Measurements from ENCODE around the gene RAB8B.

DNA sequence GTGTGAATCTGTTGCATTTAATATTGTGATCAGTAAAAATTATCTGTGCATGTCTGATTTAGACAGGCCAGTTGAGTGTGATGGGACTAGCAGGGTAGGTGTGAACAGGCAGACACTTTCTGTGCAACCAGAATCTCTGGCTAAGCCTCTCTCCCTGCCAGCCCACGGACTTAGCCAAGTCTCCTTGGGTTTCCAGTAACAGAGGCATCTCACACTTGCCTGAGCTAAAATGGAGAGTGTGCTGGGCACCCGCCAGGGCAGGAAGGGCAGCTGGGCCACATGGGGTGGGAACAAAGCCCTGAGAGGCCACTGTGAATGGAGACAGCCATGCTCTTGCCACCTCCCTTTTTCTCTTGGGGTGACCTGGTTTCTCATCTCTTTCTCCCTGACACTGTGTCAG, 19.6 kb upstream of the RAB8B start:
- no peak for TF ChIP-seq EZH2 (optimal IDR thresholded peaks at IDR 0.05; ENCODE audit: low read depth, low read length)
- TF ChIP-seq, protein P1, sequence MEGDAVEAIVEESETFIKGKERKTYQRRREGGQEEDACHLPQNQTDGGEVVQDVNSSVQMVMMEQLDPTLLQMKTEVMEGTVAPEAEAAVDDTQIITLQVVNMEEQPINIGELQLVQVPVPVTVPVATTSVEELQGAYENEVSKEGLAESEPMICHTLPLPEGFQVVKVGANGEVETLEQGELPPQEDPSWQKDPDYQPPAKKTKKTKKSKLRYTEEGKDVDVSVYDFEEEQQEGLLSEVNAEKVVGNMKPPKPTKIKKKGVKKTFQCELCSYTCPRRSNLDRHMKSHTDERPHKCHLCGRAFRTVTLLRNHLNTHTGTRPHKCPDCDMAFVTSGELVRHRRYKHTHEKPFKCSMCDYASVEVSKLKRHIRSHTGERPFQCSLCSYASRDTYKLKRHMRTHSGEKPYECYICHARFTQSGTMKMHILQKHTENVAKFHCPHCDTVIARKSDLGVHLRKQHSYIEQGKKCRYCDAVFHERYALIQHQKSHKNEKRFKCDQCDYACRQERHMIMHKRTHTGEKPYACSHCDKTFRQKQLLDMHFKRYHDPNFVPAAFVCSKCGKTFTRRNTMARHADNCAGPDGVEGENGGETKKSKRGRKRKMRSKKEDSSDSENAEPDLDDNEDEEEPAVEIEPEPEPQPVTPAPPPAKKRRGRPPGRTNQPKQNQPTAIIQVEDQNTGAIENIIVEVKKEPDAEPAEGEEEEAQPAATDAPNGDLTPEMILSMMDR (IDR thresholded peaks at IDR 0.05; ENCODE audit: low read length): no peak

Measured in MM.1S (cell line).